NB4 (cell line): ENCODE data around the gene PRADC1.

ENCODE experiments used
- POLR2A ChIP-seq: IDR thresholded peaks from 2 replicates; pipeline ENCODE4 v1.6.1; 2011; ENCODE audit warnings: mild to moderate bottlenecking; ENCODE audit not compliant: insufficient read length; ENCODE audit errors: extremely low read depth
- TF ChIP-seq, protein P1 (sequence below): IDR thresholded peaks from 2 replicates; pipeline ENCODE4 v1.6.1; 2011; ENCODE audit warnings: low read depth, low read length
- TF ChIP-seq, protein P2 (sequence below): IDR thresholded peaks from one replicate; pipeline ENCODE4 v1.5.1; 2012; ENCODE audit warnings: low read depth, low read length

DNA sequence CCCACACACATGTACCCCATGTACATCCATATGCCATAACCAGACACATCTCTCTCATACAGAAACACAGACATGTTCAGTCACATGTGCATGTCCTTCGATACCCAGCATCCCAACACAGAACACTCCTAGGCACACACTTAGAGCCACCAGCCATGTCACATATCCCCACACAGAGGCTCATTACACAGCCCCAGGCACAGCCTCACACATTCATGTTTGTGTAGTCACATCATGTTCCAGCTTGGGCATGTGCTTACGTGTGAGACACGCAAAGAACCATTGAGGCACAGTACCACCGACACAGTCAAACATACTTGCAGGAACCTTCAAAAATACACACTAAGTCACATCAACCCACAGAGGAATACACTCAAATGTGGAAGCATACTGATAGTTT is 34.0 kb upstream of the PRADC1 start:
- TF ChIP-seq, protein P1, sequence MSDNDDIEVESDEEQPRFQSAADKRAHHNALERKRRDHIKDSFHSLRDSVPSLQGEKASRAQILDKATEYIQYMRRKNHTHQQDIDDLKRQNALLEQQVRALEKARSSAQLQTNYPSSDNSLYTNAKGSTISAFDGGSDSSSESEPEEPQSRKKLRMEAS, result no peak
- TF ChIP-seq POLR2A, result no peak
- TF ChIP-seq, protein P2, sequence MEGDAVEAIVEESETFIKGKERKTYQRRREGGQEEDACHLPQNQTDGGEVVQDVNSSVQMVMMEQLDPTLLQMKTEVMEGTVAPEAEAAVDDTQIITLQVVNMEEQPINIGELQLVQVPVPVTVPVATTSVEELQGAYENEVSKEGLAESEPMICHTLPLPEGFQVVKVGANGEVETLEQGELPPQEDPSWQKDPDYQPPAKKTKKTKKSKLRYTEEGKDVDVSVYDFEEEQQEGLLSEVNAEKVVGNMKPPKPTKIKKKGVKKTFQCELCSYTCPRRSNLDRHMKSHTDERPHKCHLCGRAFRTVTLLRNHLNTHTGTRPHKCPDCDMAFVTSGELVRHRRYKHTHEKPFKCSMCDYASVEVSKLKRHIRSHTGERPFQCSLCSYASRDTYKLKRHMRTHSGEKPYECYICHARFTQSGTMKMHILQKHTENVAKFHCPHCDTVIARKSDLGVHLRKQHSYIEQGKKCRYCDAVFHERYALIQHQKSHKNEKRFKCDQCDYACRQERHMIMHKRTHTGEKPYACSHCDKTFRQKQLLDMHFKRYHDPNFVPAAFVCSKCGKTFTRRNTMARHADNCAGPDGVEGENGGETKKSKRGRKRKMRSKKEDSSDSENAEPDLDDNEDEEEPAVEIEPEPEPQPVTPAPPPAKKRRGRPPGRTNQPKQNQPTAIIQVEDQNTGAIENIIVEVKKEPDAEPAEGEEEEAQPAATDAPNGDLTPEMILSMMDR, result no peak
